Activated T-cell treated with anti-CD3 and anti-CD28 coated beads, Interleukin-2, amount 50 U/mL, for 1 hour (primary cell): ENCODE data around the gene CCDC177.

Experiments
- DNase-seq: peaks from one replicate; pipeline ENCODE4 v3.0.0-alpha.2; 2020

CCDC177 gene

DNA sequence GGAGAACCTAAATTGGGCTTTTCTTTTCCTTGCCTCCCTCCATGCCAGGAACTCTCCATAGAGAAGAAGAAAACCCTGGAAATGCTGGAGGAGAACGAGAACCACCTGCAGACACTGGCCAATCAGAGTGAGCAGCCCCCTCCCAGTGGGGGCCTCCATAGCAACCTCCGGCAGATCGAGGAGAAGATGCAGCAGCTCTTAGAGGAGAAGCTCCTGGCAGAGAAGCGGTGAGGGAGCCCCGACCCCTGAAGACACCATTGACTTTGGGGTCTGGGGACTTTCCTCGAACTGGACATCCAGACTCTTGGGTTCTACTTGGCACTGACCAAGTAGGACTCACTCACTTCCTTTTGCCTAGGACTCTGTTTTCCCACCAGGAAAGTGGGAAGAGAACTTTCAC lies 48.8 kb downstream of the CCDC177 start:
- DNase-seq: no peak

DNA sequence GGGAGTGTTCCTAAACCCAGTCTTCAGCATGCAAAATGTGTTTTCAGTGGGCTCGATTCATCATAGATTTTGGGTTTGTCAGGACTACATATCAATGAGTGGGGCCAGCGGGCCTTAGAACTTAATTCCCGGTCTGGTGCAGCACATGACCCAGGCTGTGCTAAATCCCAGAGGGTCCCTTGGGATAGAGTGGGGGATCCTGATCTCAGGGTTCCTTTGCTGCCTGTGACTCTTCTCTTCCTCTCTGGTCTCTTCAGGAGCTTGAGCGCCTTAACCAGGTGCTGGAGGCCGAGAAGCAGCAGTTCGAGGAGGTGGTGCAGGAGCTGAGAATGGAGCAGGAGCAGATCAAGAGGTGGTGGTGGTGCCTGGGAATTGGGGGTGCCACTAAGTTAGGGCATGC lies 52.6 kb downstream of the CCDC177 start:
- no peak for DNase-seq
